ENCODE measurements around the gene P2RX4. TPM values are rescaled to one million over a fixed set of nuclear protein-coding genes. Genes with fewer than 3 reads are reported as not detected.

The P2RX4 gene
- total RNA-seq, 6 donors from 2014 or later = 62.7 to 98.5 (median 79.5) TPM

- Histone ChIP-seq H3K27ac (peak overlapping the region in 3 of 4 donors; percentile 11 to 69 (median 42)), H3K4me3 (peak overlapping the region in 3 of 4 donors; percentile 4 to 30 (median 29)), H3K27me3 (no peaks in the 10 kb centered on the region), H3K4me1 (peaks cover 12 to 26% (median 21%) of the 10 kb centered on the region in 4 donors), H3K9me3 (no peaks in the 10 kb centered on the region), H3K36me3 (peaks cover 0 to 66% (median 32%) of the 10 kb centered on the region in 4 donors)
- ATAC-seq (ENCODE audit: low FRiP score in 2 of 2) (no peak), DNase-seq (no peak)
- TF ChIP-seq, protein P1, sequence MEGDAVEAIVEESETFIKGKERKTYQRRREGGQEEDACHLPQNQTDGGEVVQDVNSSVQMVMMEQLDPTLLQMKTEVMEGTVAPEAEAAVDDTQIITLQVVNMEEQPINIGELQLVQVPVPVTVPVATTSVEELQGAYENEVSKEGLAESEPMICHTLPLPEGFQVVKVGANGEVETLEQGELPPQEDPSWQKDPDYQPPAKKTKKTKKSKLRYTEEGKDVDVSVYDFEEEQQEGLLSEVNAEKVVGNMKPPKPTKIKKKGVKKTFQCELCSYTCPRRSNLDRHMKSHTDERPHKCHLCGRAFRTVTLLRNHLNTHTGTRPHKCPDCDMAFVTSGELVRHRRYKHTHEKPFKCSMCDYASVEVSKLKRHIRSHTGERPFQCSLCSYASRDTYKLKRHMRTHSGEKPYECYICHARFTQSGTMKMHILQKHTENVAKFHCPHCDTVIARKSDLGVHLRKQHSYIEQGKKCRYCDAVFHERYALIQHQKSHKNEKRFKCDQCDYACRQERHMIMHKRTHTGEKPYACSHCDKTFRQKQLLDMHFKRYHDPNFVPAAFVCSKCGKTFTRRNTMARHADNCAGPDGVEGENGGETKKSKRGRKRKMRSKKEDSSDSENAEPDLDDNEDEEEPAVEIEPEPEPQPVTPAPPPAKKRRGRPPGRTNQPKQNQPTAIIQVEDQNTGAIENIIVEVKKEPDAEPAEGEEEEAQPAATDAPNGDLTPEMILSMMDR (IDR thresholded peaks at IDR 0.05) = no peak
- TF ChIP-seq EP300 (IDR thresholded peaks at IDR 0.05) = no peak
- TF ChIP-seq POLR2A (IDR thresholded peaks at IDR 0.05) = no peak
- no peak for TF ChIP-seq POLR2AphosphoS5 (IDR thresholded peaks at IDR 0.05)
- WGBS, 2 donors = 86 to 88% methylated on average over 15 of the region's 17 CpGs
These were observed 31.4 kb downstream of the P2RX4 start for GRCh38 chr12:121241156-121241970.

DNA sequence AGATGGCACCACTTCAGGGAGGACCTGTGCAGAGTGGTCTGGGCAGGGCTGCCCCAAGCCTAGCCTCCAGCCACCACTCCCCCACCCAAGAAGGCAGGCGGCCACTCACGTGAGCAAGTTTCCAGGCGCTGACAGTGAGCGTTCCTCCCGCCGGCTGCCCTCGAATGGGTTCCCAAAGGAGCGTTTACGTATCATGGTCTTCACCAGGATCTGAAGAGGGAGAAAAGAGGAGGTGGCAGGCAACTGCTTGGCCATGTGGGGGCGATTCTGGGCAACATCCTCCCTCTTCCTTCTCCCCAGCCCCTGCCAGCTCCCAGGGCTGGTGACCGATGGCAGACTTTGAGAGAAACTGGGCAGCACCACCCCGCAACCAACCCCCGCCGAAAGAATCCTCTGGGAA, 35.1 kb downstream of the P2RX4 start:
- peaks cover 4 to 80% (median 54%) of the 10 kb centered on the region in 4 donors for H3K36me3 ChIP-seq

GRCh38 chr12:121245951-121246350, 36.0 kb downstream of the P2RX4 start:
- no peak for DNase-seq
- Histone ChIP-seq H3K4me3 (no peak overlapping the region), H3K4me1 (peaks cover 0 to 5% (median 1%) of the 10 kb centered on the region in 4 donors), H3K9me3 (no peaks in the 10 kb centered on the region), H3K36me3 (peaks cover 10 to 88% (median 63%) of the 10 kb centered on the region in 4 donors), H3K27me3 (no peaks in the 10 kb centered on the region), H3K27ac (no peak overlapping the region)
- no peak for ATAC-seq (ENCODE audit: low FRiP score in 2 of 2)
- TF ChIP-seq, protein P1 (IDR thresholded peaks at IDR 0.05) = no peak
- TF ChIP-seq POLR2AphosphoS5 (IDR thresholded peaks at IDR 0.05) = no peak
- TF ChIP-seq EP300 (IDR thresholded peaks at IDR 0.05) = no peak
- TF ChIP-seq POLR2A (IDR thresholded peaks at IDR 0.05) = no peak
- WGBS, 2 donors = 97 to 98% methylated on average over 7 of the region's 7 CpGs

More for the DNA sequence above, 35.1 kb downstream of the P2RX4 start:
- Histone ChIP-seq H3K4me3 (no peak overlapping the region), H3K9me3 (no peaks in the 10 kb centered on the region), H3K27ac (no peak overlapping the region), H3K27me3 (no peaks in the 10 kb centered on the region), H3K4me1 (peaks cover 2 to 11% (median 8%) of the 10 kb centered on the region in 4 donors)
- WGBS, 2 donors = 94 to 96% methylated on average over 8 to 14 of the region's 14 CpGs
- TF ChIP-seq POLR2AphosphoS5 (IDR thresholded peaks at IDR 0.05) = no peak
- TF ChIP-seq, protein P1 (IDR thresholded peaks at IDR 0.05) = no peak
- no peak for TF ChIP-seq EP300 (IDR thresholded peaks at IDR 0.05)
- TF ChIP-seq POLR2A (IDR thresholded peaks at IDR 0.05) = no peak
- no peak for ATAC-seq (ENCODE audit: low FRiP score in 2 of 2)
- DNase-seq = no peak

GRCh38 chr12:121246893-121247557, 37.1 kb downstream of the P2RX4 start:
- Histone ChIP-seq H3K4me3 (no peak overlapping the region), H3K36me3 (peaks cover 10 to 90% (median 71%) of the 10 kb centered on the region in 4 donors), H3K4me1 (no peaks in the 10 kb centered on the region), H3K27me3 (no peaks in the 10 kb centered on the region), H3K27ac (no peak overlapping the region), H3K9me3 (no peaks in the 10 kb centered on the region)
- DNase-seq = no peak
- no peak for TF ChIP-seq POLR2AphosphoS5 (IDR thresholded peaks at IDR 0.05)
- TF ChIP-seq, protein P1 (IDR thresholded peaks at IDR 0.05) = no peak
- no peak for TF ChIP-seq POLR2A (IDR thresholded peaks at IDR 0.05)
- TF ChIP-seq EP300 (IDR thresholded peaks at IDR 0.05) = no peak
- ATAC-seq (ENCODE audit: low FRiP score in 2 of 2) = no peak
- 92 to 95% methylated on average over 16 of the region's 16 CpGs for WGBS, 2 donors

Measured in upper lobe of left lung (tissue), 6 donors.